ENCODE results near the gene LRRTM3.

The LRRTM3 gene

GRCh38 chr10:66943590-66943989 is 17.8 kb downstream of the LRRTM3 start:
- no peak overlapping the region for H3K27ac ChIP-seq
- TF ChIP-seq ZFX (IDR thresholded peaks at IDR 0.05; ENCODE audit: borderline replicate concordance) = no peak
- TF ChIP-seq, protein P1, sequence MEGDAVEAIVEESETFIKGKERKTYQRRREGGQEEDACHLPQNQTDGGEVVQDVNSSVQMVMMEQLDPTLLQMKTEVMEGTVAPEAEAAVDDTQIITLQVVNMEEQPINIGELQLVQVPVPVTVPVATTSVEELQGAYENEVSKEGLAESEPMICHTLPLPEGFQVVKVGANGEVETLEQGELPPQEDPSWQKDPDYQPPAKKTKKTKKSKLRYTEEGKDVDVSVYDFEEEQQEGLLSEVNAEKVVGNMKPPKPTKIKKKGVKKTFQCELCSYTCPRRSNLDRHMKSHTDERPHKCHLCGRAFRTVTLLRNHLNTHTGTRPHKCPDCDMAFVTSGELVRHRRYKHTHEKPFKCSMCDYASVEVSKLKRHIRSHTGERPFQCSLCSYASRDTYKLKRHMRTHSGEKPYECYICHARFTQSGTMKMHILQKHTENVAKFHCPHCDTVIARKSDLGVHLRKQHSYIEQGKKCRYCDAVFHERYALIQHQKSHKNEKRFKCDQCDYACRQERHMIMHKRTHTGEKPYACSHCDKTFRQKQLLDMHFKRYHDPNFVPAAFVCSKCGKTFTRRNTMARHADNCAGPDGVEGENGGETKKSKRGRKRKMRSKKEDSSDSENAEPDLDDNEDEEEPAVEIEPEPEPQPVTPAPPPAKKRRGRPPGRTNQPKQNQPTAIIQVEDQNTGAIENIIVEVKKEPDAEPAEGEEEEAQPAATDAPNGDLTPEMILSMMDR (IDR thresholded peaks at IDR 0.05) = no peak

DNA sequence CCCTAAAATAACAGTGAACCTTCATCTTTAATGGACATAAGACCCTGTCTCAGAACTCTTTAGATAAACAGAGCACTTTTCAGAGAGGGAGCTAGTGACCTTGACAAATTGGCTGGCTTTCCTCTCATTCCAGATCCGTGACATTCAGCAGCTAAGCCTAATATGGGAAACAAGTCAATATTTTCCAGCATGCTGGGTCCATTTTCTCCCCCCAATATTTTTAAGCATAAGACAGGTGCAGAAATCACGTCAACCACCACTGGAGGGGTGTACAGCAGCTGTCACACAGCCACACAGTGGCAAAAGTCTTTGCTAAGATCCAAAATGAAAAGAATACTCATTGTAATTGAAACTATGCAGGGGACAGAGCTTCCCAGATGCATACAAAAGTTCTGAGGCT is 26.1 kb downstream of the LRRTM3 start:
- H3K27ac ChIP-seq = no peak overlapping the region
- TF ChIP-seq, protein P1 (IDR thresholded peaks at IDR 0.05) = no peak
- TF ChIP-seq ZFX (IDR thresholded peaks at IDR 0.05; ENCODE audit: borderline replicate concordance) = no peak

- TF ChIP-seq, protein P1 (IDR thresholded peaks at IDR 0.05) = no peak
- no peak for TF ChIP-seq ZFX (IDR thresholded peaks at IDR 0.05; ENCODE audit: borderline replicate concordance)
Observed at GRCh38 chr10:66958466-66958865, 32.6 kb downstream of the LRRTM3 start.

GRCh38 chr10:66964946-66965345 is 39.1 kb downstream of the LRRTM3 start:
- no peak overlapping the region for H3K27ac ChIP-seq
- TF ChIP-seq ZFX (IDR thresholded peaks at IDR 0.05; ENCODE audit: borderline replicate concordance) = no peak
- TF ChIP-seq, protein P1 (IDR thresholded peaks at IDR 0.05) = no peak

More at GRCh38 chr10:66958466-66958865, 32.6 kb downstream of the LRRTM3 start:
- no peak overlapping the region for H3K27ac ChIP-seq

GRCh38 chr10:66980246-66980815 is 54.5 kb downstream of the LRRTM3 start:
- no peak overlapping the region for H3K27ac ChIP-seq
- TF ChIP-seq ZFX (IDR thresholded peaks at IDR 0.05; ENCODE audit: borderline replicate concordance) = no peak
- TF ChIP-seq, protein P1 (IDR thresholded peaks at IDR 0.05) = no peak

DNA sequence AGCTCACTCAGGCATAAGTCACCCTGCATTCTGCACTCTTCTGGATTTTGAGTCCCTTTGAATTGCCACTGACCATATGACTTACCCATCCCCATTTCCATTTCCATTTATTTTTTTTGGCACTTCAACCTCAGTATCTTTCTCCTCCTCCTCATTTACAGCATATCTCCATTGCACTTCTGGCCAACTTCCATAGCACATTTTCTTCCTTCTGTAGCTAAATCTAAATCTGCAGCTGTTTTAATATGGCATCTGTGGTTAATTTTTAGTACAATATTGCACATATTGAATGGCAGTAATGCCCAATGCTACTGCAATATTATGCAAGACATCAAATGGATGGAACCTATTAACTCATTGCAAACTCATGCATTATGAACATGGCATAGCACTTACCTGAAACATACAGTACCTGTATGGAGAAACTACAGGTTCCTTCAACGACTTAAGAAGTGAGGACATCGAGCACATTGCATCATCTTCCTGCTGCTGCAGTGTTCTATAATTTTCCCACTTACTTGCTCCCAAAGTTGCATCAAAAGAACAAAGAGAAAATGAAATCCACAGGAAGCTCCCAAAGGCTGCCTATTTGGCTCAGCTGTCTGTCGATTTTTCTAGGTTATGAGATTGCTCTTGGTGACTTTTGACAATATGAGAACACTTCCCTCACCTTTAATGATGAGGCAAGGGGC is 55.7 kb downstream of the LRRTM3 start:
- H3K27ac ChIP-seq = no peak overlapping the region
- TF ChIP-seq, protein P1 (IDR thresholded peaks at IDR 0.05) = no peak
- TF ChIP-seq ZFX (IDR thresholded peaks at IDR 0.05; ENCODE audit: borderline replicate concordance) = no peak

DNA sequence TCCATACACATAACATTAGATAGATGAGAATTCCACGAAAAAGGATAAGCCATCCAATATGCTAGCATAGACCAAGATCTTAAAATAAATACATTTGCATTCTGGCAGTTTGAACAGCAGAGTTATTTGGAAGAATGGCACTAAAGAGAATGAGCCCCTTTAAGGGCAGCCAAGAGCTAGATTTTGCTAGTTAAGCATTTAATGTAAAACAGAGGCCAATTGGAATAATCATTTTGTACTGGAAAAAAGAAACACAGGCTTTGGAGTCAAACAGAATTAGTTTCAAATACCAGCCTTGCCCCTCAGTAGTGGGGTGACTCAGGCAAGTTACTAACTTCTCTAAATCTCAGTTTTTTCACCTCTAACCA is 56.2 kb downstream of the LRRTM3 start:
- no peak overlapping the region for H3K27ac ChIP-seq
- TF ChIP-seq, protein P1 (IDR thresholded peaks at IDR 0.05) = no peak
- TF ChIP-seq ZFX (IDR thresholded peaks at IDR 0.05; ENCODE audit: borderline replicate concordance) = no peak

All from 22Rv1 (cell line).